HL-60/S4 treated with retinoic acid at 250 ng/mL for 4 days and 3 days (cell line): ENCODE results near the gene ZBTB43.

Source experiments
- in situ Hi-C: fragments of 300-500 bp; cut with MboI; formaldehyde crosslinking; loops from 2 replicates; pipeline ENCODE4 v1.7.0; 2022; ENCODE audit warnings: low sequenced_read_pairs

ZBTB43 gene

GRCh38 chr9:126882746-126883145 lies 77.9 kb downstream of the ZBTB43 start:
- in situ Hi-C loops = no loop called here

- in situ Hi-C loops = no loop called here
Observed at GRCh38 chr9:126883636-126884035, 78.8 kb downstream of the ZBTB43 start.

DNA sequence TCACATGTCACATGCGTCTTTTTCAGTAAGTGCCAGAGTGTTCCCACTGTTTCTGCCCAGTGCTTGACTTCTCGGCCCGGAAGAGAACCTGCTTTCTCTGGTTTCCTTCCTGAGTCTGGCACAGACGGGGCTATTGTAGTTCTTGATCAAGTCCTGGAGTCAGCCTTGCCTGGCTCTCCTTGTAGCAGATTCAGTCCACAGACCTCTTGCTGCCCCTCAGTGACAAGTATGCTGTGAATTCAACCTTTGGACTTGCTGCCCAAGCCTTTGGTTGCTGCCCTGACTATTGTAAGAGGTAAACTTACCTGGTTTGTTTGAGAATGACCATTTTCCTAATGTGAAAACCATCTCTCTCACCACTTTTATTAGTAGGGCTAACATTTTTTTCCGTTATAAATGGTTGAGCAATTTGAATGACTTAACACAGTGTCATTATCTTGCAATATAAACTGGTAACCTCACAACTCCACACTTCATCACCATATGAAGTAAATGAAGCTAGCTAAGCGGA lies 80.3 kb downstream of the ZBTB43 start:
- in situ Hi-C loops = no loop called here

DNA sequence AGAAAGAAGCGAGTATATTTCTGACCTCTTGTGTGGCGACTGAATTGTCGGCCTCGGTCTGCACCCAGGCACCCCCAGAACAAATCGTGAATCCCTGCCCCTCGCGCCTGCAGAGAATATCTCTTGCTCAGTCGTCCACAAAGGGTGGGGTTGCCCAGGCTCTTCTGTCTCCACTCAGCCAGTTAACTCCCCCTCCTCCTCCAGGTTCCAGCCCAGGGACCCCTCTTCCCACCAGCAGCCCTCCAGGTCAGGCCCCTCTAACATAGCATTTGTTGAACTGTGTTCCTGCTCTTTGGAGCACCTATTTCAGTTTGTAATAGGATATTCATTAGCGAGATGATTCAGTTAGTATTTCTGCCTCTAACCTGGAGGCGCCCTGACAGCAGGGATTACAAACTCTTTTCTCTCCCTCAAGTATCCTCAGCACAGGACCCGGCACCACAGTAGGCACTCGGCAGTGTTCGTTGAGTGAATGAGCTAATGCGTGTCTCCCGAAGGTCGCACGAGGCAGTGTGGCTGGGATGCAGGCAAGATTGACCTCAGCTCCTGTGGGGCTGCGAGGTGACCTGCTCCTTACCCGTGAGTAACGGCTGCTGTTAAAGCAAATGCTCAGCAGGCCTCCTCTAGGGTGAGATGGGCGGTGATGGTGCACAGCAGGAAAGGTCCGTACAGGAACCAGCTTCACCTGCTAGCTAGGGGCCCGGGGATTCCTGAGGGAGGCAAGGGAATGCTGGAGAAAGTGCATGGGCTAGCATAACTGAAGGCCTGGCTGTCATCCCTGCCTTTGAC lies 81.4 kb downstream of the ZBTB43 start:
- in situ Hi-C loops = no loop called here

- in situ Hi-C loops = no loop called here
Observed at GRCh38 chr9:126886897-126887296, 82.1 kb downstream of the ZBTB43 start.
